Lower leg skin (tissue), 4 donors: ENCODE measurements around the gene ZDHHC14. TPM values are rescaled to one million over a fixed set of nuclear protein-coding genes. Genes with fewer than 3 reads are reported as not detected.
A peak's percentile ranks its signal among the peaks of the same experiment; 100 is the strongest.

Experiments used
- DNase-seq, 2 donors: peaks; one replicate each; pipeline ENCODE4 v3.0.0-alpha.2; 2019; ENCODE audit warnings: low spot score in 2 of 2
- H3K4me3 ChIP-seq: fragments of 200-600 bp; sonication (generic); 2 replicates; pipeline ENCODE4 v1.5.1; 2017; ENCODE audit warnings: mild to moderate bottlenecking, low read depth; ENCODE audit not compliant: poor library complexity, severe bottlenecking
- POLR2A ChIP-seq, 2 donors: fragments of 450-650 bp; IDR thresholded peaks; one replicate each; pipeline ENCODE4 v1.6.1; 2016 to 2017; ENCODE audit warnings: antibody characterized with exemption in 2 of 2, mild to moderate bottlenecking in 1 of 2, moderate library complexity in 1 of 2
- WGBS, 2 donors: methylation state at CpG; one replicate each; pipeline ENCODE4 v1.1.5; 2018; 5-methylcytosine and 5-hydroxymethylcytosine counted together
- intact Hi-C: fragments of 100-400 bp; cut with DNase I; formaldehyde crosslinking; loops from one replicate; pipeline ENCODE4 v1.15.0; 2023; ENCODE audit warnings: low total_unique reads
- total RNA-seq, 4 donors: library from RNA; depleted of rRNA; stranded (reverse); fragments of >200 nt; gene quantifications; one replicate each; pipeline ENCODE4 v1.1.0, GENCODE V29; 2016
- TF ChIP-seq, protein P1 (sequence below), 3 donors: fragments of 450-650 bp; IDR thresholded peaks; one replicate each; pipeline ENCODE4 v1.5.1; 2016; ENCODE audit warnings: antibody characterized with exemption in 3 of 3, mild to moderate bottlenecking in 3 of 3, moderate library complexity in 2 of 3

Gene ZDHHC14
- total RNA-seq, 4 donors from 2014 or later: 4.5 to 8.3 (median 6.1) TPM

GRCh38 chr6:157517601-157518359 lies 136.8 kb downstream of the ZDHHC14 start:
- intact Hi-C loops: no loop called here
- no peak for DNase-seq
- 78 to 81% methylated on average over 15 of the region's 15 CpGs for WGBS, 2 donors
- no peak overlapping the region for H3K4me3 ChIP-seq
- TF ChIP-seq, protein P1, sequence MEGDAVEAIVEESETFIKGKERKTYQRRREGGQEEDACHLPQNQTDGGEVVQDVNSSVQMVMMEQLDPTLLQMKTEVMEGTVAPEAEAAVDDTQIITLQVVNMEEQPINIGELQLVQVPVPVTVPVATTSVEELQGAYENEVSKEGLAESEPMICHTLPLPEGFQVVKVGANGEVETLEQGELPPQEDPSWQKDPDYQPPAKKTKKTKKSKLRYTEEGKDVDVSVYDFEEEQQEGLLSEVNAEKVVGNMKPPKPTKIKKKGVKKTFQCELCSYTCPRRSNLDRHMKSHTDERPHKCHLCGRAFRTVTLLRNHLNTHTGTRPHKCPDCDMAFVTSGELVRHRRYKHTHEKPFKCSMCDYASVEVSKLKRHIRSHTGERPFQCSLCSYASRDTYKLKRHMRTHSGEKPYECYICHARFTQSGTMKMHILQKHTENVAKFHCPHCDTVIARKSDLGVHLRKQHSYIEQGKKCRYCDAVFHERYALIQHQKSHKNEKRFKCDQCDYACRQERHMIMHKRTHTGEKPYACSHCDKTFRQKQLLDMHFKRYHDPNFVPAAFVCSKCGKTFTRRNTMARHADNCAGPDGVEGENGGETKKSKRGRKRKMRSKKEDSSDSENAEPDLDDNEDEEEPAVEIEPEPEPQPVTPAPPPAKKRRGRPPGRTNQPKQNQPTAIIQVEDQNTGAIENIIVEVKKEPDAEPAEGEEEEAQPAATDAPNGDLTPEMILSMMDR (IDR thresholded peaks at IDR 0.05): no peak
- TF ChIP-seq POLR2A (IDR thresholded peaks at IDR 0.05): no peak

DNA sequence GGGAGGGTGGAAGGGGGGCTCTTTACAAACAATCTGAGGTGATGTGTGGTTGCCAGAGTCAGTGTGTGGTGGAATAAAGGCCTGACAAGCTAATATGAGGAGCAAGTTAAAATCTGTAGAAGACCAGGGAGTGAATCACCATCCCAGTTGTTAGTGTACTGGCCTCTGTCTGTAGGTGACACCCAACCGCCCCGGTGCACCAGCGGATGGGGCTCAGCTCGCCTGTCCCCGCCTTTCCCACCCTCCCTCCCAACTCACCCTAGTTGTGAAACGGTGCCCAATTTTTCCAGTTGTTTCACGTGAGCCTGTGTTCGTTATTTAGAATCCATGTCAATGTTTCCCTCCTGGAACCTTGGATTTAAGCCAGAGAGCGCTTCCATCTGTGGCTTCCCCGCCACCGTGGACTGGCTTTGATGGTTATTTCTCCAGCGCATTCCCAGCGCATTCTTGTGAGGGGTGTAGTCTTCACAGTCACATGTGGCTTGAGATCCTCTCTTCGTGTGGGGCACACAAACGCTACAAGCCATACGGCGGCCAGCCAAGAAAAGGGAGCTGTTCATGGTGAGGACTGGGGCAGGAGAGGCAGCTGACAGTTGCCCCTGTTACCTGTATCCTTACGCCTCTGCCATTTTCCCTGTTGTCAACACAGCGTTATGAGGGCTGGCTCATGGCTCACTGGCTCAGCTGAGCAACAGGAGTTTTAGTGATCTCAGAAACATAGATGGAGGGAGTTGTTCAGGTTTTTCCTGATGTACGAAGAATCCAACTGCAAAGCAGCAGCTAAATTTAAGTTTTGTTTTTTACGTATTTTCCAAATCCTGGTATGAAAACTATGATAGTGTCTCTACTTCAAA lies 137.6 kb downstream of the ZDHHC14 start:
- DNase-seq: peak; percentile 55 to 94
- H3K4me3 ChIP-seq: no peak overlapping the region
- intact Hi-C loops: no loop called here
- WGBS, 2 donors: 44 to 48% methylated on average over 21 of the region's 21 CpGs
- TF ChIP-seq POLR2A (IDR thresholded peaks at IDR 0.05): no peak
- TF ChIP-seq, protein P1 (IDR thresholded peaks at IDR 0.05): no peak

DNA sequence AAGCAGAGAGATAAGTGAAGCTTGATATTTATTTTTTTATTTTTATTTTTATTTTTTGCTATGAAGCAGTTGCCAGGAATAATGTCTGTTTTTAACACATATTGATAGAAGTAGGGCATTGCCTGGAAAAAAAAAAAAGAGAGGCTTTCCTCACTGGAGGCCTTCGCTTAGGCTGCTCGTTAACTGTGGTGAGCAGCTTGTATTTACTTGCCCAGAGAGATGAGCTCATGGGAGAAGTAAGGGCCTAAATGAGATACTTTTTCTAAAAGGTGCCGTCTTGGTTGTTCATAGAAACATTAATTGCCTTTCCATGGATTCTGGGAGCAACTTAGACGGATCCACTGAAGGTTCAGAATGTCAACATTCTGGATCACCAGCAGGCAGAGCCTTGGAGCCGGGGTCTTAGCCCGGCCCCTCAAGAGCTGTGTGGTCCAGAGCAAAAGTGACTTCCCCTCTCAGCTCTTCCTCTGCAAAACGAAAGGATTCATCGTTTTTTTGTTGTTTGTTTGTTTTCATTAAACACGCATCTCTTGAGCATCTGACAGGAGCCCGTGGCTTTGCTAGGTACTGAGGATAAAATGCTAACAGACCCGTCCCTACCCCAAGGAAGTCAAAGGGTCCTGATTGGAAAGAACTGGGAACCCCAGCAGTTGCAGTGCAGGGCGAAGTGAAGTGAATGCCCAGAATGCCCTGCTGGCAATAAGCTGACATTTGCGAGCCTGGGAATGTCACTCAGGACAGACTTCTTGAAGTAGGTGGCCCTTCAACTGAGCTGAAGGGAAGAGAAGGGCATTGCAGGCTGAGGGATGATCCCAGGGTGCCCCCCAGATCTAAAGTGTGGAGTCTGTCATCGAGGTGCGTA lies 138.5 kb downstream of the ZDHHC14 start:
- DNase-seq: no peak
- intact Hi-C loops: loop anchor here (10.0 kb wide), 1 partner anchor 135 kb away; the partner anchor contains the start of gene ZDHHC14
- TF ChIP-seq, protein P1 (IDR thresholded peaks at IDR 0.05): no peak
- TF ChIP-seq POLR2A (IDR thresholded peaks at IDR 0.05): no peak
- 76 to 77% methylated on average over 15 of the region's 15 CpGs for WGBS, 2 donors
- no peak overlapping the region for H3K4me3 ChIP-seq

DNA sequence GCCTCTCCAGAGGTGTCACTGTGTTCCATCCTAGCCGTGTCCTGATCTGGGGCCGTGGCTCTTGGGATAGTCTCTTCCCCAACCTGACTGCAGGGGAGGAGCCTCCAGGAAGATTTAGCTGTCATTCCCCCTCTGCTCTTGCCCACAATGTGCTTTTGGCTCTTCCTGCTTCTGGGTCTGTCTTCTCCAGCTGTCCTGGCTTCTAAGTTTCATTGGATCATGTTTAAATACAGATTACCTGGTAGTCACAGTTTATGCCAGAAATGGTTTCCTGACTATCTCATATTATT lies 139.1 kb downstream of the ZDHHC14 start:
- intact Hi-C loops: loop anchor here (10.0 kb wide), 1 partner anchor 135 kb away; the partner anchor contains the start of gene ZDHHC14
- no peak overlapping the region for H3K4me3 ChIP-seq
- TF ChIP-seq POLR2A (IDR thresholded peaks at IDR 0.05): no peak
- TF ChIP-seq, protein P1 (IDR thresholded peaks at IDR 0.05): no peak
- no peak for DNase-seq
- 92 to 97% methylated on average over 2 of the region's 2 CpGs for WGBS, 2 donors

GRCh38 chr6:157520596-157521361 lies 139.8 kb downstream of the ZDHHC14 start:
- no peak overlapping the region for H3K4me3 ChIP-seq
- 88 to 94% methylated on average over 6 of the region's 6 CpGs for WGBS, 2 donors
- TF ChIP-seq, protein P1 (IDR thresholded peaks at IDR 0.05): no peak
- TF ChIP-seq POLR2A (IDR thresholded peaks at IDR 0.05): no peak
- no peak for DNase-seq
- intact Hi-C loops: loop anchor here (10.0 kb wide), 1 partner anchor 136 kb away; the partner anchor contains the start of gene ZDHHC14
